Endodermal cell (in vitro differentiated cells): ENCODE measurements around the gene ACP3. TPM values are rescaled to one million over a fixed set of nuclear protein-coding genes. Genes with fewer than 3 reads are reported as not detected.

Experiments used
- DNase-seq: peaks from one replicate; pipeline ENCODE4 v3.0.0-alpha.2; 2017
- H3K27ac ChIP-seq: 2 replicates; pipeline ENCODE4 v1.5.1; 2013; ENCODE audit warnings: mild to moderate bottlenecking, low read depth, low read length, moderate library complexity
- H3K27me3 ChIP-seq: 2 replicates; pipeline ENCODE4 v1.6.1; 2013; ENCODE audit warnings: mild to moderate bottlenecking, low read length, moderate library complexity; ENCODE audit not compliant: insufficient read depth, control insufficient read depth, poor library complexity, severe bottlenecking
- H3K36me3 ChIP-seq: 2 replicates; pipeline ENCODE4 v1.7.0; 2013; ENCODE audit warnings: mild to moderate bottlenecking, low read length, moderate library complexity; ENCODE audit not compliant: control insufficient read depth, insufficient read depth
- H3K4me1 ChIP-seq: one replicate; pipeline ENCODE4 v1.7.0; 2013; ENCODE audit warnings: low read length; ENCODE audit not compliant: control insufficient read depth, insufficient read depth
- H3K4me3 ChIP-seq: 2 replicates; pipeline ENCODE4 v1.5.1; 2013; ENCODE audit warnings: mild to moderate bottlenecking, low read length, moderate library complexity
- H3K9ac ChIP-seq: 2 replicates; pipeline ENCODE4 v1.6.1; 2013; ENCODE audit warnings: mild to moderate bottlenecking, low read length, moderate library complexity; ENCODE audit not compliant: poor library complexity, severe bottlenecking; ENCODE audit errors: extremely low read depth
- H3K9me3 ChIP-seq: 2 replicates; pipeline ENCODE4 v1.6.1; 2013; ENCODE audit warnings: mild to moderate bottlenecking, low read length, moderate library complexity; ENCODE audit not compliant: control insufficient read depth
- H3K27ac Mint-ChIP-seq: 2 replicates; pipeline ENCODE4 v1.8.0; 2020; ENCODE audit warnings: mixed read lengths
- H3K27me3 Mint-ChIP-seq: 2 replicates; pipeline ENCODE4 v1.8.0; 2021; ENCODE audit warnings: mild to moderate bottlenecking, mixed read lengths; ENCODE audit not compliant: insufficient read depth
- H3K36me3 Mint-ChIP-seq: 2 replicates; pipeline ENCODE4 v1.8.0; 2020; ENCODE audit warnings: low read depth, mixed read lengths
- H3K4me1 Mint-ChIP-seq: 2 replicates; pipeline ENCODE4 v1.8.0; 2020; ENCODE audit warnings: mixed read lengths
- H3K4me3 Mint-ChIP-seq: 2 replicates; pipeline ENCODE4 v1.8.0; 2020; ENCODE audit warnings: mild to moderate bottlenecking, moderate library complexity, mixed read lengths
- H3K9me3 Mint-ChIP-seq: 2 replicates; pipeline ENCODE4 v1.8.0; 2020; ENCODE audit warnings: mild to moderate bottlenecking, mixed read lengths
- CTCF ChIP-seq: fragments of 200-600 bp; sonication (generic); conservative IDR thresholded peaks from 2 replicates; pipeline ENCODE4 v1.5.0; 2021; ENCODE audit warnings: antibody characterized with exemption, mild to moderate bottlenecking
- WGBS, 2 experiments: methylation state at CpG; one replicate each; pipeline versions ENCODE4 v1.1.5 to v1.1.7; 2013; ENCODE audit warnings: missing lambda C conversion rate in 2 of 2, mixed read lengths in 1 of 2; ENCODE audit not compliant: insufficient coverage in 1 of 2, insufficient read length in 1 of 2; 5-methylcytosine and 5-hydroxymethylcytosine counted together
- total RNA-seq, 2 donors: library from RNA; stranded (reverse); fragmentation: NEBNext Ultra II Directional in 1 of 2; extraction: Animal tissue kit (Norgen Biotek cat#: 25700) in 1 of 2; gene quantifications; 2 replicates in 1 of 2; 3 replicates in 1 of 2; pipeline ENCODE4 v1.2.1, GENCODE V29; 2021

ACP3 gene
- total RNA-seq, 2 donors from 2014 or later, result 17.0 to 24.6 TPM

- Mint-ChIP-seq H3K36me3 (peaks cover 7% of the 10 kb centered on the region), H3K9me3 (peaks cover 27% of the 10 kb centered on the region), H3K4me3 (no peak overlapping the region), H3K27ac (no peak overlapping the region), H3K4me1 (peaks cover 3% of the 10 kb centered on the region), H3K27me3 (no peaks in the 10 kb centered on the region)
- 90 to 96% methylated on average over 9 to 14 of the region's 14 CpGs for WGBS, 2 experiments
- TF ChIP-seq CTCF, result no peak
- peaks cover 12% of the 10 kb centered on the region for H3K9me3 ChIP-seq
- peak overlapping the region; percentile 36 for H3K27ac ChIP-seq
- no peaks in the 10 kb centered on the region for H3K27me3 ChIP-seq
- no peak overlapping the region for H3K4me3 ChIP-seq
- no peaks in the 10 kb centered on the region for H3K36me3 ChIP-seq
- H3K4me1 ChIP-seq, result no peaks in the 10 kb centered on the region
- DNase-seq, result peak; percentile 64
- H3K9ac ChIP-seq, result no peak overlapping the region
These were observed 64.2 kb downstream of the ACP3 start for GRCh38 chr3:132381348-132381944.

- Mint-ChIP-seq H3K27me3 (no peaks in the 10 kb centered on the region), H3K4me3 (no peak overlapping the region), H3K9me3 (peaks cover 21% of the 10 kb centered on the region), H3K36me3 (peaks cover 7% of the 10 kb centered on the region), H3K4me1 (peaks cover 3% of the 10 kb centered on the region), H3K27ac (no peak overlapping the region)
- DNase-seq, result peak; percentile 78
- H3K9ac ChIP-seq, result no peak overlapping the region
- H3K36me3 ChIP-seq, result no peaks in the 10 kb centered on the region
- WGBS, 2 experiments, result 46 to 80% methylated on average over 1 to 4 of the region's 4 CpGs
- no peak overlapping the region for H3K27ac ChIP-seq
- H3K9me3 ChIP-seq, result peaks cover 8% of the 10 kb centered on the region
- TF ChIP-seq CTCF, result no peak
- H3K4me3 ChIP-seq, result no peak overlapping the region
- H3K4me1 ChIP-seq, result no peaks in the 10 kb centered on the region
- no peaks in the 10 kb centered on the region for H3K27me3 ChIP-seq
These were observed 65.1 kb downstream of the ACP3 start for GRCh38 chr3:132382267-132382666.

- Histone ChIP-seq H3K4me3 (no peak overlapping the region), H3K36me3 (no peaks in the 10 kb centered on the region), H3K27me3 (no peaks in the 10 kb centered on the region), H3K4me1 (no peaks in the 10 kb centered on the region), H3K9ac (no peak overlapping the region), H3K27ac (no peak overlapping the region), H3K9me3 (peaks cover 4% of the 10 kb centered on the region)
- Mint-ChIP-seq H3K36me3 (peaks cover 7% of the 10 kb centered on the region), H3K27ac (no peak overlapping the region), H3K27me3 (no peaks in the 10 kb centered on the region), H3K4me3 (no peak overlapping the region), H3K4me1 (peaks cover 3% of the 10 kb centered on the region), H3K9me3 (peaks cover 16% of the 10 kb centered on the region)
- TF ChIP-seq CTCF, result no peak
- DNase-seq, result peak; percentile 77
These were observed 65.5 kb downstream of the ACP3 start for GRCh38 chr3:132382688-132383194.
